C1 segment of cervical spinal cord (tissue), 14 donors: Measurements from ENCODE around the gene MYB.
"Not testable (repeated sequence)": the region's sequence is repeated elsewhere in the genome, so short reads cannot be mapped to it uniquely, and the experiment has no call there.

Source experiments
- DNase-seq, 14 donors: peaks; one replicate each; lab custom pipeline; 2025; lab: John Stamatoyannopoulos, UW

MYB gene

GRCh38 chr6:135163440-135163738 is 17.7 kb upstream of the MYB start:
- no peak for DNase-seq

DNA sequence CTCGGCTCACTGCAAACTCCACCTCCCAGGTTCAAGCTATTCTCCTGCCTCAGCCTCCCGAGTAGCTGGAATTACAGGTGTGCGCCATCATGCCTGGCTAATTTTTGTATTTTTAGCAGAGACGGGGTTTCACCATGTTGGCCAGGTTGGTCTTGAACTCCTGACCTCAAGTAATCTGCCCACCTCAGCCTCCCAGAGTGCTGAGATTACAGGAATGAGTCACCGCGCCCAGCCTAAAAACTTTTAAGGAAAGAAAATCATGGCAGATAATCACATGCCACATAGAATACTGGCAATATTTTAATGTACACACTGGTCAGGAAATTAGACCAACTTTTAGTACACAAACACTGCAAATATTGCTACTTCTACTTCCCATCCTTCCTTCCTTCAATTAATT is 16.7 kb upstream of the MYB start:
- not testable (repeated sequence) for DNase-seq

GRCh38 chr6:135165031-135165430 is 16.1 kb upstream of the MYB start:
- DNase-seq = no peak

DNA sequence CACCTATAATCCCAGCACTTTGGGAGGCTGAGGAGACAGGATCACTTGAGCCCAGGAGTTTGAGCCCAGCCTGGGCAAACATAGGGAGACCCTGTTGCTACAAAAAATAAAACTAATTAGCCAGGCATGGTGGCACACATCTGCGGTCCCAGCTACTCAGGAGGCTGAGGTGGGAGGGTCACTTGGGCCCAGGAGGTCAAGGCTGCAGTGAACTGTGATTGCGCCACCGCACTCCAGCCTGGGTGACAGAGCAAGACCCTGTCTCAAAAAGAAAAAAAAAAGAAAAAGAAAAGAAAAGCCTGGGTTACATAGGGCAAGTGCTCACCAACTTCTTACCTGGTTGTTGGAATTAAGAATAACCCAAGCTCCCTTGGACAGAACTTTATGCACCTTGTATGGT is 14.6 kb upstream of the MYB start:
- no peak for DNase-seq

- no peak for DNase-seq
These were observed 13.5 kb upstream of the MYB start for GRCh38 chr6:135167617-135168016.

GRCh38 chr6:135168766-135169165 is 12.3 kb upstream of the MYB start:
- no peak for DNase-seq

DNA sequence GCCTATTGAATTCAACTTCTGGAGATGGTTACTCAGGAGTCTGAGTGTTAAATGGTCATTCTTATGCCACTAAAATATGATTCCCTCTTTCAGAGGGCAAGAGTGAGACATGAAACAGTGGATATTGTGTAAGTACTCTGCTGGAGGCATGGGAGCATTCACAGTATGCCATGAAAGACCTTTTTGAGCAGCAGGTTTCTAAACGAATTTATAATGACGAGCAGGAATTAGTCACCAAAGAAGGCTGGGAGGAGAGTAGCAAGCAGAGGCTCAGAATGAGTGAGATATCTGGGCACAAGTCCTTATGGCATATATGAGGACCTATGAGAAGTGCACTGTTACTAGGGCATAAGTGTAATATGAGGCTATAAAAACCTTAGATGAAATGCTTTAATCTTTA is 10.9 kb upstream of the MYB start:
- no peak for DNase-seq

GRCh38 chr6:135170849-135171248 is 10.3 kb upstream of the MYB start:
- DNase-seq = no peak

GRCh38 chr6:135173242-135173988 is 7.7 kb upstream of the MYB start:
- DNase-seq = no peak

DNA sequence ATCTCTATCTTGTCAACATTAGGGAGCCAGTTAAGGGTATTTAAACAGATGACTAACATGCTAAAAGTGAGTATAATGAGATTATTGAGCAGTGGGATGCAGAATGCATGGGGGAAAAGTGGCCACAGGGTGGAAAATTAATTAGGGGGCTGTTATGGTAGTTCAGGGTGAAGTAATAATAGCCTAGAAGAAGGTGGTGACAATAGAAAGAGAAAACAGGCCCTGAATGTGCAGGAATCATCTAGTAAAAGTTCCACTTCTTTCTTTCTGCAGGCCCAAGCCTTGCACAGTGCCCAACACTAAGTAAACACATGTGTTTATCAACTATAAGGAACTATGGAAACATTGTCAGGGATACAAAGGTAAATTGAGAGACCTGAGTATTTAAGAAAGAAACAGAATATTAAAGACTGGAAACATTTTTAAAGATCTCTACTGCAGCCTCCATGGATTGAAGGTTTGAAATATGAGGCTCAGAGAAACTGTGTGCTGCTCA is 7.1 kb upstream of the MYB start:
- no peak for DNase-seq

DNA sequence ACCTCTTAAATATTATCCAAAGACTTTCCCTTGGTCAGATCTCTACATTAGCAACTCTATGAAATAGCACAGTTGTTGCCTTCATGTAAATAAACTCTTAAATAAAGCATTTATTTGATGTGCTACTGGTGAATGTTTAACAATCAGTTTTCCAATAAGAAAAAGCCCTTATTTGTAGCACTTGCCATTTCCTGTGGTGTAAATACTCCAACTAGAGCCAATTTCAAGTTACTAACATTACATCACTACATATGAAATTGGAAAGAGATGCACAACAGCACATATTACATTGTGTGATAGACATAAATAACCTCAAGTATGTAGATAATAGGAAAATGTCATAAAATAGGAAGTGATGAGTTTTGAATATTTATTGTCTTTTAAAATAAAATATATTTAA is 5.0 kb upstream of the MYB start:
- DNase-seq = no peak

- DNase-seq = no peak
These were observed 4.6 kb upstream of the MYB start for GRCh38 chr6:135176464-135176863.

DNA sequence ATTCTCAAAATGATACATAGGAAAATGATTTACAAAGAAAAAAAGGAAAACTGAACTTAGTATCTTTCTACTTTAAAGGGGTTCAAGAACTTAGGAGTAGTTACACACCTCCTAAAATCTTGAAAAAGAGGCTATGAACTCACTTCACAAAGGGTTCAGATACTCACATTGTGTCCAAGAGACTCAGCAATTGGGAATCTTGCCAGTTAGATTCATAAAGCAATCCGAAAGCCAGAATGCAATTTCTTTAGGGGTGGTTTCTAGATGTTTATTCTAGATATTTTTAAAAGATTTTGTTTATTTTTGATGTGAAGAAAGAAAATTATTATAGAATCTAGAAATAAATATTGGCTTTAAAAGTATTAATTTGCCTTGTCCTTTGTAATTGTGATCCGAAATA is 1.7 kb upstream of the MYB start:
- no peak for DNase-seq

GRCh38 chr6:135179920-135180541 is 1.1 kb upstream of the MYB start:
- no peak for DNase-seq

- no peak for DNase-seq
These were observed 394 bp downstream of the MYB start for GRCh38 chr6:135181333-135182070.

DNA sequence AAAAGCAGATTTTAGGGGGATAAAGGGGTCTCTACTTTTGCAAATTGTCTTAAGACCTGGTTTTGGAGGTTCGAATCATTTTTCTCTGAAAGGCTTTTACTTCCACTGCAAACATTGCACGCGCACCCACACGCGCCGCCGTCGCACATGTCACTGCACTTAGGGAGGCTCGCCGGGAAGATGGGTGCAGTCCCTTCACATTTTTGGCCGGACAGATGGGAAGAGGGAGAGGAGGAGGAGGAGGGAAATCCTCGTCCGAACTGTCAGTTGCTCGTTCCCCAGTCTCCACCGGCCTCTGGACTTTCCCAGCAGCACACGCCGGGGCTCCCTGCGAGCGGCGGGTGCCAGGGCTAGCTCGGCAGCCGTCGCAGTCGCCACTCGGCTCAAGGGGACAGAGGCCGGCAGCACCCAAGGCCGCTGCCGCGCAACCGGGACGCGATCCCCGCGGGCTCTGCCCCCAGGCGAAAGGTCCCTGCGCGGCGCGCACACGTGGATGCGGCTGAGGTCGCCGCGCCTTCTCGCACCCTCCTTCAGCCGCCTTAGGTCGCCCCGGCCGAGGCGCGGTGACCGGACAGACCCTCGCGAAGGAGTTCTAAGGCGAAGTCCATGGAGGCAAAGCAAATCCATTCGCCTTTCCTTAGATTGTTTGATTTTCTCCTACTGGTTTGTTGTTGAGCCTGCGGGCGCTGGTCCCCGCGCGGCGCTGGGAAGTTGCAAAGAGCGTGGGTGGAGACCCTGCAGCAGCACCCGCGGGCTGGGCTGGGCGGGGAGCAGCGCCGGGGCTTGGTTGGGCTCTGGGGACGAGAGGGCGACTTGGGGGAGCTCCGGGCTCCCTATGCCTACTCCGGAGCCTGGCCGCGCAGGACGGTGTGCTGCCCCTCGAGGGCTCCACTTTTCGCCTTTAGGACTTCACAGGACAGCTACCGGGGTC is 1.2 kb downstream of the MYB start:
- no peak for DNase-seq

GRCh38 chr6:135183002-135183531 is 2.0 kb downstream of the MYB start:
- no peak for DNase-seq

DNA sequence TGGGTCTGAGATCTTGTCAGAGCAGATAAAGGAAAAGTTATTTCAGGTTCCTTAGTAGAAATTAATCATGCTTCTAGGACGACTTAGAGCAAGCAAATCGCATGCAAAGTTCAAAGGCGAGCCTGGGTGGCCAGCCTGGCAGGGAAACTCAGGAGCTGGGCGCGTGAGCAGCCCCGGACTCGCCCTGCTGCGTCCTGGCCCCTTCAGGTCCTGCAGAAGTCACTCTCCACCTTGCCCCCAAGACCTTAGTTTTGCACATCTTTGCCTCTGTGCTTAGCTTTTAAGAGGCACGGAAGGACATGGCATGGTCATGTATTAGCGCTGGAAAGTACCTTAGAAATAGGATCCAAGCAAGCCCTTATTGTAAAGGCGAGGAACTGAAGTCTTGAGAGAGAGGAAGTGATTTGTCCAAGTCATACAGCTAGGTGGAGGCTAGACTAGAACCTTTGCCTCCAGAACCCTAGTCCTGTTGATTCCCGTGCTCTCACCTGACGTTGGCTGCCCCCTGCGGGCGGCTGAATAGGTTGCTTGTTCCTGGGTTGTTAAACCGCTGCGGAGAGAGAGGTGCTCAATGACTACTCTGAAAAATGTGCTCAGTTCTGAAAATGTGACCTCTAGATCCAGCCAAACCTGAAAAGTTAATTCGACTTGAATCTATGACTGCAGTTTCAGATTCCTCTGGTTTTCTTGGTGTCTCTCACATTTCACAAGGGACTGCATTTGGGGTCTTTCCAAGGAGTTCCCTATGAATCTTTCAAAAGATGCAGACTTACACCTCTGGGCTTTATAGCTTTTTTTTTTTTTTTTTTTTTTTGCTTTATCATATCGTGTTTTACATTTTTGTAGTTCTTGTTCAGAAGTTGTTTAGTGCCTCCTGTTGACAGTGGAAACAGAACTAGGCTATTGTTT is 2.7 kb downstream of the MYB start:
- no peak for DNase-seq

GRCh38 chr6:135185483-135185882 is 4.4 kb downstream of the MYB start:
- DNase-seq = no peak

DNA sequence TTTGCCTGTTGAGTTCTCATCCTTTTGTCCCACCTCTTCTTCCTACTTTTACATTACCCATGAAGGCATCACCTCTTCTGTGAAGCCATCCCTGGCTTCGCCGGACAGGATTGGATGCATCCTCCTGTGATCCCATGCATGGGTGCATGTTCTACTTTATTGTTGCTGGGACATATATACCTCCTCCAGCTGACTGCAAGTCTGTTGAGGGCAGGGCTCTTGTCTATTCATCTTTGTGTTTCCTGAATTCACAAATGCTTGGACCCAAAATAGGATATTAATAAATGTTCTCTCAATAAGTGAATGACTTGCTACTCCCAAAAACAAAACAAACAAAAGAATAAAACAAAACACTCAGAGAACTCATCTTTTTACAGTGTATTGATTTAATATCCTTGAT is 5.1 kb downstream of the MYB start:
- DNase-seq = no peak
